T-helper 2 cell treated with Interferon-gamma antibody and Interleukin-4, amounts not matched to agents 100 ng/mL and 5 ng/mL, for 36 hours (primary cell): ENCODE data around the gene MRPS31. TPM values are rescaled to one million over a fixed set of nuclear protein-coding genes. Genes with fewer than 3 reads are reported as not detected.
"Not testable (repeated sequence)": the region's sequence is repeated elsewhere in the genome, so short reads cannot be mapped to it uniquely, and the experiment has no call there.

ENCODE experiments used
- intact Hi-C: fragments of 100-400 bp; cut with micrococcal nuclease; formaldehyde crosslinking; loops from one replicate; pipeline ENCODE4 v1.15.1; 2023
- total RNA-seq: library from RNA; stranded (reverse); gene quantifications from 2 replicates; pipeline ENCODE4 v1.2.3, GENCODE V29; 2022

Gene MRPS31
- total RNA-seq, 1 donor from 2014 or later, result 32.3 TPM

DNA sequence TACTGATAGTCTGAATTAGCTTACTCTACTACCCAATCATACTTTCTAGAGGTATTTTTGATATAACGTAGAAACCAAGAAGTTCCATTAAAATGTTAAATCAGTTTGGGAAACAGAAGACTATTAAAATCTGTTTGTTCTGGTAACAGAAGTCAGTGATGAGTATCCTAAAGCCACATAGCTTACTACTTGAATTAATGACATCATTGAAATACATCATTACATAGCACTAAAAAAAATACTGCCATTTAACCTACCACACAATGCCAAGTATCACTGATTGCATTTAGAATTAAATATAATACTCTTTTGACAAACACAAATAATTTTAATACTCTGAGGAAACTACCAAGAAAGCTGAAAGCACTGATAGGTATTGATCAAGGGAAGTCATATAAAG is 5.4 kb downstream of the MRPS31 start:
- intact Hi-C loops, result no loop called here

GRCh38 chr13:40764587-40765403 is 6.2 kb downstream of the MRPS31 start:
- intact Hi-C loops, result no loop called here

GRCh38 chr13:40762849-40763248 is 8.1 kb downstream of the MRPS31 start:
- intact Hi-C loops, result no loop called here

DNA sequence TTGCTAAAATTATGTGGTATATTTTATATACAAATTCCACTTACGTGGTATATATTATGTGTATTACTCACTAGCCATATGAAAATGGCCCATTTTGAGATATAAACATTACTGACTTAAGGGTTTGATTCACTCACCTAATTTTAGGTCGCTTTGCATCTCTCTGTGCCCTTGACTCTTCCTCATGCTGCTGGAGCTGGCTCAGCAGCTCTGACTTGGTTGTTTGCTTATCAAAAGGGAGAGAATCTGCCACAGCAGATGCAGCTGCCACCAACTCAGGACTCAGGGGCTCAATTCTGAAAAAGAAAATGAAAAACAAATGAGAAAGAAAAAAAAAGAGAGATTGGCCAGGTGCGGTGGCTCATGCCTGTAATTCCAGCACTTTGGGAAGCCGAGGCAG is 12.2 kb downstream of the MRPS31 start:
- intact Hi-C loops, result no loop called here

DNA sequence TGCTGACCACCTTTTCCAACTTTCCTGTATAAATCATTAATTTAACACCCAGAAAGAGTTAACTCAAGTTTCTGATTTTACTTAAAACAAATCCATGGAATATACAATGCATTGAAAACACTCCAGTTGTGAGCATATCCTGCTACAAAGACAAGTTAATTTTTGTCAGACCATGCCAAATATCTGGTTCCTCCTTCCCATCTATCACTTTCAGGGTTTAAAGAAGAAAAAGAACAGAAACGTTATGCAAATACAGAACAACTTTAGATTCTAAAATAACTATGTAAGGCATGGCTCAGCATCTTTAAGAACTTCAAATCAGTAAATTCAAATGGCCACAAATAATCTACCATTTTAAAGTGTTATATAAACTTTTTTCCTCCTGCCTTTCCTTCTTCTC is 14.9 kb downstream of the MRPS31 start:
- intact Hi-C loops, result no loop called here

- intact Hi-C loops, result no loop called here
Measured at GRCh38 chr13:40755082-40755700, 15.8 kb downstream of the MRPS31 start.

GRCh38 chr13:40749327-40749726 is 21.7 kb downstream of the MRPS31 start:
- intact Hi-C loops, result no loop called here

DNA sequence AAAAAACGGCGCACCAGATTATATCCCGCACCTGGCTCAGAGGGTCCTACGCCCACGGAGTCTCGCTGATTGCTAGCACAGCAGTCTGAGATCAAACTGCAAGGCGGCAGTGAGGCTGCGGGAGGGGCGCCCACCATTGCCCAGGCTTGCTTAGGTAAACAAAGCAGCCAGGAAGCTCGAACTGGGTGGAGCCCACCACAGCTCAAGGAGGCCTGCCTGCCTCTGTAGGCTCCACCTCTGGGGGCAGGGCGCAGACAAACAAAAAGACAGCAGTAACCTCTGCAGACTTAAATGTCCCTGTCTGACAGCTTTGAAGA is 35.8 kb downstream of the MRPS31 start:
- intact Hi-C loops, result not testable (repeated sequence)

GRCh38 chr13:40734536-40735231 is 36.3 kb downstream of the MRPS31 start:
- intact Hi-C loops, result not testable (repeated sequence)

DNA sequence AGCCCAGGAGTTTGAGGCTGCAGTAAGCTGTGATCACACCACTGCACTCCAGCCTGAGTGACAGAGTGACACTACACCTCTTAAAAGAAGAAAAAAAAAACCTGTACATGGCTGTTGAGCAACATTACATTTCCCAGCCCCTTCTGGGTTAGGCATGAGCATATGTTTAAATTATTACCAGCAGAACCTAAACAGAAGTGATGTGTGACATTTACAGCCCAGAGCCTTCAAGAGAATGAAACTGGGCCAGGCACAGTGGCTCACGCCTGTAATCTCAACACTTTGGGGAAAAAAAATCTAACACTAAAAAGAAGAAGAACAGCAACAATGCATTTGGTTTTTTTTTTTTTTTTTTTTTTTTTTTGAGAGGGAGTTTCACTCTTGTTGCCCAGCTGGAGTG is 38.3 kb downstream of the MRPS31 start:
- intact Hi-C loops, result no loop called here

DNA sequence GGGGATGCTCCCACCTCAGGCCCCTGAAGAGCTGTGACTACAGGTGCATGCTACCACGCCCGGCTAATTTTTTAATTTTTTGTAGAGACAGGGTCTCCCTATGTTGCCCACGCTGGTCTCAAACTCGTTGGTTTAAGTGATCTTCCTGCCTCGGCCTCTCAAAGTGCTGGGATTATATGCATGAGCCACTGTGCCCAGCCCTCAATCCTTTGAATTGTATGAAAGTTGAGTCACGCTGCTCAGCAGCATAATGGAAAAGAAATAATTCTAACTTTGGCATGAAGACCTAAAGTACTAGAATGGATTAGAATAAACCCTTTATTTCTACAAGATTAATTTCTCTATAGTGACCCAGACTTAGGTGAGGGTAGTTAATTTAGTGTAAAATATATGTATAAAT is 42.4 kb downstream of the MRPS31 start:
- intact Hi-C loops, result no loop called here

DNA sequence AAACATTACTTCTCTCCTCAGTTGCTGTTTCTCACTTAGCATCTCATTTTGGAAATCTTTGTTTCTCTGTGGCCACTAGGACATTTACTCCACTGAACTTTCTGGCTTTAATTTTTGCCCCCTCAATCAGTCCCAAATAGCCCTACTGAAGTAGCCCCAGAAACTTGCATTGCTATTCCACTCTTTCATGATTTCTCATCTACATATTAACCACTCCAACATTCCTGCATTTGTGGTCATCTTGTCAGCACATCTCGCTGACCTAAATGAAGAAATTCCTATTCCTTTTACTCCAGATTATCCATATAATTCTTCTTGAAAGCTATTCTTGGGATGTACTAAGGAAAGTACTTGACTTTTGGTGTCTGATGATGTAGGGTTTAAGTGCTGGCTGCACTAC is 56.6 kb downstream of the MRPS31 start:
- intact Hi-C loops, result not testable (repeated sequence)

GRCh38 chr13:40706439-40706838 is 64.6 kb downstream of the MRPS31 start:
- intact Hi-C loops, result no loop called here

GRCh38 chr13:40697711-40698110 is 73.3 kb downstream of the MRPS31 start:
- intact Hi-C loops, result no loop called here

- intact Hi-C loops, result no loop called here
Measured at GRCh38 chr13:40694426-40694825, 76.6 kb downstream of the MRPS31 start.

- intact Hi-C loops, result no loop called here
Measured at GRCh38 chr13:40692946-40693345, 78.0 kb downstream of the MRPS31 start.

DNA sequence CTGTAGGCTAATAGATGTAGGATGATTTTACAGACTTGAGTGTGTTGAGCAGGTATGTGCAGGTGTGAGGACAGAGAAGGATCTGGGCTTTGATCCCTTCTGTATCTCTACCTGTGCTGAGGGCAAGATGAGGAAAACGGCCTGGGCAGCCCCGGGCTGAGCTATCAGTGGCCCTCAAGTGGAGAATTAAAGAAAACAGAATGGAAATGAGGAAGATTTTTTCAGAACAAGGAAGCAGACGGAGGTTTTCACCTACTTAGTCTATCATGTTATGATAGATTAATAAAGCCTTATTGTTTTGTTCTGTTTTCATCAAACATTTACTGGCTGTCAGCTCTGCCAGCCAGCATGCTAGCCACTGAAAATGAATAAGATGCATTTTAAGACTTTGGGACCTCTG is 82.2 kb downstream of the MRPS31 start:
- intact Hi-C loops, result no loop called here

GRCh38 chr13:40682449-40683240 is 88.3 kb downstream of the MRPS31 start:
- intact Hi-C loops, result loop anchor here (1.0 to 5.0 kb wide), 4 partner anchors 613 to 998 kb away; no protein-coding TSS in a partner anchor

DNA sequence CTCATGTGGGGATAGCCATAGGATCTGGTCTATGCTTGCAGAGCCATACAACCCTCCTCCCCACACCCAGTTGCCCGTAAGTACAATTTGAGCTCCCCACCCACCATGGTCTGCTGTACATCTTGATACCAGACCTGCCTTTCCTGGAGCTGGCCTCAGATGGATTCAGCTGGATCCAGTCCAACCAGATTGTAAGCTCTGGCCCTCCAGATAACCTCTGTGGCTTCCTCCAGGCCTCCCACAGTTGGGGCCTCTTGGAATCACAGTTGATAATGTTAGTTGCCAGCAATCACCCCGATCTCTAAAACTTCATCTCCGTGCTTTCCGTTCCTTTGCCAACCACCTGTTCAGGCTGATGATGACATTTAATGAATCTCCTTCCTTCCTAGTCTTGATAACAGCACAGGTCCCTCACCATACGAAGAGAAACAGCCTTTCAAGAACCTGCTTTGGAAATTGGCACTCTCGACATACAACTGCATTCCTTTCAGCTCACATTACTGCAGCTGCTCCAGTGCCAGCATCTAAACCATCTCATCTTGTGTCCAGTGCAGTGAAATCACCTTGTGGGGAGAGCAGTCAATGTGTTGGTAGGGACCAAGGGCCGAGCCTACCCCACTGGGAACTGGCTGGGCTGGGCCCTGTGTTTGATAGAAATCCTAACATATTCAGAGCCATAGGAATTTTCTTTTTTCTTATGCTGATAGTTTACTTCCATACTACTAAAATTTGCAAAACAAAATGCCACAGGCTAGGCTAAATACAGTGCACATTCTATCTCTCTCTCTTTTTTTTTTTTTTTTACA is 89.4 kb downstream of the MRPS31 start:
- intact Hi-C loops, result loop anchor here (1.0 to 5.0 kb wide), 3 partner anchors 739 to 997 kb away; no protein-coding TSS in a partner anchor

- intact Hi-C loops, result loop anchor here (5.0 kb wide), 1 partner anchor 898 kb away; no protein-coding TSS in a partner anchor
Measured at GRCh38 chr13:40680659-40681323, 90.2 kb downstream of the MRPS31 start.
